GM12892 (cell line): Measurements from ENCODE around the gene METTL18.

ENCODE experiments used
- POLR2A ChIP-seq: IDR thresholded peaks from 2 replicates; pipeline ENCODE4 v1.6.1; 2011; ENCODE audit warnings: low read depth, low read length, control low read depth
- POLR2AphosphoS5 ChIP-seq: IDR thresholded peaks from 2 replicates; pipeline ENCODE4 v1.6.1; 2011; ENCODE audit warnings: low read depth, low read length, control low read depth
- TAF1 ChIP-seq: IDR thresholded peaks from 2 replicates; pipeline ENCODE4 v1.6.1; 2011; ENCODE audit warnings: low read depth, mild to moderate bottlenecking, control low read depth, low read length, borderline replicate concordance

DNA sequence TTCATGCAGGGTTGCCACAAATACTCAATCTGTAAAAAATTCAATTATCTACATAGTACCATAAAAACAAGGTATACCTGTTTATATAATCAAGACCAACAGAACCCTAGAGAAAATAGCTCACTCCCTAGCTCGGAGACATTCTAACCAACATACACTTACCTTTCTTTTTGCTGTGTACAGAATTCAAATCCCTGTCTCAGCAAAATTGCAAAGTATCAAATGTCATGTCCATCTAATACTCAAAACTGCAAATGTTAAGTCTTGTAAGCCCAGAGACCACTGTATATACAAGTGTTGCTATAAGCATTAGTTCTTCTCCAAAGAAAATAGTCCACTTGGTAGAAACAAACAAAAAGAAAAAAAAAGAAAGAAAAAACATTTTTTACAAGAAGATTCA lies 44.7 kb downstream of the METTL18 start:
- TF ChIP-seq POLR2AphosphoS5 (no peak), TAF1 (no peak), POLR2A (no peak)
